Measurements from ENCODE around the gene KCTD4.
"Not testable (repeated sequence)": the region's sequence is repeated elsewhere in the genome, so short reads cannot be mapped to it uniquely, and the experiment has no call there.

DNA sequence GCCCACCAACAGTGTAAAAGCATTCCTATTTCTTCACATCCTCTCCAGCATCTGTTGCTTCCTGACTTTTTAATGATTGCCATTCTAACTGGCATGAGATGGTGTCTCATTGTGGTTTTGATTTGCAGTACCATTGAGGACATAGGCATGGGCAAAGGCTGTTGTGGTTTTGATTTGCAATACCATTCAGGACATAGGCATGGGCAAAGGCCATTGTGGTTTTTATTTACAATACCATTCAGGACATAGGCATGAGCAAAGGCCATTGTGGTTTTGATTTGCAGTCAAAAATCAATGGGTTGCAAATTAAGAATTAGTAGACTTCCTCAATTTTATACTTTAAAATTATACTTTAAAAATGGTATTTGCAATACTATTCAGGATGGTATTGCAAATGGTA lies 11.3 kb downstream of the KCTD4 start:
- TF ChIP-seq, protein P1, sequence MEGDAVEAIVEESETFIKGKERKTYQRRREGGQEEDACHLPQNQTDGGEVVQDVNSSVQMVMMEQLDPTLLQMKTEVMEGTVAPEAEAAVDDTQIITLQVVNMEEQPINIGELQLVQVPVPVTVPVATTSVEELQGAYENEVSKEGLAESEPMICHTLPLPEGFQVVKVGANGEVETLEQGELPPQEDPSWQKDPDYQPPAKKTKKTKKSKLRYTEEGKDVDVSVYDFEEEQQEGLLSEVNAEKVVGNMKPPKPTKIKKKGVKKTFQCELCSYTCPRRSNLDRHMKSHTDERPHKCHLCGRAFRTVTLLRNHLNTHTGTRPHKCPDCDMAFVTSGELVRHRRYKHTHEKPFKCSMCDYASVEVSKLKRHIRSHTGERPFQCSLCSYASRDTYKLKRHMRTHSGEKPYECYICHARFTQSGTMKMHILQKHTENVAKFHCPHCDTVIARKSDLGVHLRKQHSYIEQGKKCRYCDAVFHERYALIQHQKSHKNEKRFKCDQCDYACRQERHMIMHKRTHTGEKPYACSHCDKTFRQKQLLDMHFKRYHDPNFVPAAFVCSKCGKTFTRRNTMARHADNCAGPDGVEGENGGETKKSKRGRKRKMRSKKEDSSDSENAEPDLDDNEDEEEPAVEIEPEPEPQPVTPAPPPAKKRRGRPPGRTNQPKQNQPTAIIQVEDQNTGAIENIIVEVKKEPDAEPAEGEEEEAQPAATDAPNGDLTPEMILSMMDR (IDR thresholded peaks at IDR 0.05; ENCODE audit: insufficient read depth, low read depth, low read length): not testable (repeated sequence)
- TF ChIP-seq EZH2 (IDR thresholded peaks at IDR 0.05; ENCODE audit: insufficient read depth, low read length): not testable (repeated sequence)
